Liver (tissue), 9 donors: Measurements from ENCODE around the gene PARM1. TPM values are rescaled to one million over a fixed set of nuclear protein-coding genes. Genes with fewer than 3 reads are reported as not detected.

Source experiments
- DNase-seq: peaks from one replicate; pipeline ENCODE4 v3.0.0-alpha.2; 2017; ENCODE audit warnings: low spot score
- H3K27ac ChIP-seq, 2 donors: one replicate each; pipeline ENCODE4 v1.7.0; 2013; ENCODE audit warnings: inconsistent platforms in 2 of 2, low read length in 2 of 2, control low read depth in 1 of 2, low read depth in 1 of 2, mild to moderate bottlenecking in 1 of 2
- H3K27me3 ChIP-seq, 4 donors: one replicate each; pipeline versions ENCODE4 v1.6.1 to v1.7.0; 2013; ENCODE audit warnings: low read length in 3 of 4, inconsistent platforms in 1 of 4, mild to moderate bottlenecking in 1 of 4, moderate library complexity in 1 of 4; ENCODE audit not compliant: control insufficient read depth in 4 of 4, insufficient read depth in 4 of 4
- H3K36me3 ChIP-seq, 4 donors: one replicate each; pipeline versions ENCODE4 v1.6.1 to v1.7.0; 2013; ENCODE audit warnings: low read length in 3 of 4, mild to moderate bottlenecking in 3 of 4, low read depth in 1 of 4, moderate library complexity in 1 of 4; ENCODE audit not compliant: control insufficient read depth in 4 of 4, insufficient read depth in 3 of 4
- H3K4me1 ChIP-seq, 4 donors: one replicate each; pipeline versions ENCODE4 v1.6.1 to v1.7.0; 2013; ENCODE audit warnings: low read length in 3 of 4, mild to moderate bottlenecking in 3 of 4, moderate library complexity in 1 of 4; ENCODE audit not compliant: control insufficient read depth in 4 of 4, insufficient read depth in 4 of 4
- H3K4me3 ChIP-seq, 3 donors: one replicate each; pipeline versions ENCODE4 v1.6.1 to v1.7.0; 2013; ENCODE audit warnings: low read length in 3 of 3, control low read depth in 1 of 3, low read depth in 1 of 3, mild to moderate bottlenecking in 1 of 3
- H3K9ac ChIP-seq, 2 donors: one replicate each; pipeline ENCODE4 v1.7.0; 2013; ENCODE audit warnings: low read length in 2 of 2, mild to moderate bottlenecking in 2 of 2, moderate library complexity in 2 of 2, control low read depth in 1 of 2, low read depth in 1 of 2
- H3K9me3 ChIP-seq, 4 donors: one replicate each; pipeline versions ENCODE4 v1.6.1 to v1.7.0; 2013; ENCODE audit warnings: low read length in 3 of 4; ENCODE audit not compliant: control insufficient read depth in 4 of 4
- ATF3 ChIP-seq: IDR thresholded peaks from 2 replicates; pipeline ENCODE4 v1.6.1; 2016; ENCODE audit warnings: antibody characterized with exemption
- CTCF ChIP-seq: fragments of 150-350 bp; IDR thresholded peaks from 2 replicates; pipeline ENCODE4 v1.5.1; 2017; ENCODE audit warnings: improper control_type of control experiment, low read depth, low read length; ENCODE audit not compliant: missing input control
- EGR1 ChIP-seq, 2 donors: IDR thresholded peaks; 2 replicates each; pipeline ENCODE4 v1.6.1; 2016 to 2018; ENCODE audit warnings: antibody characterized with exemption in 2 of 2, low read depth in 2 of 2
- FOXA1 ChIP-seq: IDR thresholded peaks from 2 replicates; pipeline ENCODE4 v1.6.1; 2016; ENCODE audit warnings: antibody characterized with exemption
- HNF4A ChIP-seq, 2 donors: conservative IDR thresholded peaks; 2 replicates each; pipeline ENCODE4 v1.6.1; 2016; ENCODE audit warnings: antibody characterized with exemption in 2 of 2, mild to moderate bottlenecking in 2 of 2
- HNF4G ChIP-seq: IDR thresholded peaks from 2 replicates; pipeline ENCODE4 v1.6.1; 2016; ENCODE audit warnings: antibody characterized with exemption
- NR2F2 ChIP-seq: IDR thresholded peaks from 2 replicates; pipeline ENCODE4 v1.6.1; 2016; ENCODE audit warnings: antibody characterized with exemption
- RAD21 ChIP-seq, 2 donors: IDR thresholded peaks; 2 replicates each; pipeline ENCODE4 v1.6.1; 2016; ENCODE audit warnings: antibody characterized with exemption in 2 of 2, mild to moderate bottlenecking in 2 of 2
- REST ChIP-seq: IDR thresholded peaks from 2 replicates; pipeline ENCODE4 v1.6.1; 2016; ENCODE audit warnings: antibody characterized with exemption, mild to moderate bottlenecking
- SP1 ChIP-seq: IDR thresholded peaks from 2 replicates; pipeline ENCODE4 v1.6.1; 2018; ENCODE audit warnings: antibody characterized with exemption, mild to moderate bottlenecking
- TAF1 ChIP-seq: conservative IDR thresholded peaks from 2 replicates; pipeline ENCODE4 v1.6.1; 2016; ENCODE audit warnings: antibody characterized with exemption, mild to moderate bottlenecking
- YY1 ChIP-seq: IDR thresholded peaks from 2 replicates; pipeline ENCODE4 v1.6.1; 2016; ENCODE audit warnings: antibody characterized with exemption, mild to moderate bottlenecking
- ZBTB33 ChIP-seq: IDR thresholded peaks from 2 replicates; pipeline ENCODE4 v1.6.1; 2016; ENCODE audit warnings: antibody characterized with exemption
- WGBS: extraction: QIAGEN DNeasy Blood & Tissue Kit; methylation state at CpG from one replicate; pipeline ENCODE4 v1.1.7; 2013; 5-methylcytosine and 5-hydroxymethylcytosine counted together
- polyA plus RNA-seq, 2 donors: library from polyadenylated mRNA; stranded (reverse) in 1 of 2; unstranded in 1 of 2; fragments of 200-250 nt in 1 of 2; fragments of >200 nt in 1 of 2; fragmentation: Nextera tagmentation in 1 of 2; extraction: Ambion mirVana in 1 of 2; gene quantifications; one replicate each; pipeline versions ENCODE4 v1.2.1 to v1.2.3, GENCODE V29; 2013 to 2015
- total RNA-seq, 2 donors: library from RNA; depleted of rRNA; stranded (reverse); fragments of >200 nt; gene quantifications; one replicate each; pipeline ENCODE4 v1.2.3, GENCODE V29; 2014
- donor health status: healthy.
- donor health status: healthy.
- donor health status: healthy.
- donor health status: healthy.
- donor health status: healthy.

PARM1 gene
- total and polyA plus RNA-seq, 4 donors, result 0.42 to 2.2 (median 0.74) TPM

- TF ChIP-seq YY1, result no peak
These were observed 14.9 kb downstream of the PARM1 start (continued) for GRCh38 chr4:74947798-74948197.

- H3K4me3 ChIP-seq, result no peak overlapping the region
- H3K4me1 ChIP-seq, result no peaks in the 10 kb centered on the region
- DNase-seq, result no peak
- peaks cover 0 to 5% (median 1%) of the 10 kb centered on the region in 4 donors for H3K27me3 ChIP-seq
- H3K9me3 ChIP-seq, result no peaks in the 10 kb centered on the region
- TF ChIP-seq REST, result no peak
- TF ChIP-seq CTCF, result no peak
- TF ChIP-seq TAF1, result no peak
- TF ChIP-seq HNF4A (conservative IDR thresholded peaks at IDR 0.05), result no peak
- TF ChIP-seq EGR1 (IDR thresholded peaks at IDR 0.05; ENCODE audit: low read depth in 2 of 2), result no peak
- no peak for TF ChIP-seq SP1
- TF ChIP-seq NR2F2, result no peak
- TF ChIP-seq ATF3, result no peak
- TF ChIP-seq HNF4G, result no peak
- no peak for TF ChIP-seq RAD21 (IDR thresholded peaks at IDR 0.05)
- H3K9ac ChIP-seq, result no peak overlapping the region
- H3K27ac ChIP-seq, result no peak overlapping the region
- H3K36me3 ChIP-seq, result no peaks in the 10 kb centered on the region
- WGBS, result 64% methylated on average over 2 of the region's 2 CpGs
These were observed 15.3 kb downstream of the PARM1 start for GRCh38 chr4:74948236-74948635.

GRCh38 chr4:74950200-74950599 is 17.3 kb downstream of the PARM1 start:
- Histone ChIP-seq H3K4me1 (no peaks in the 10 kb centered on the region), H3K36me3 (no peaks in the 10 kb centered on the region), H3K4me3 (no peak overlapping the region), H3K27ac (no peak overlapping the region), H3K9ac (no peak overlapping the region), H3K27me3 (peaks cover 0 to 2% (median 0%) of the 10 kb centered on the region in 4 donors), H3K9me3 (no peaks in the 10 kb centered on the region)
- TF ChIP-seq FOXA1, result no peak
- no peak for TF ChIP-seq ZBTB33
- DNase-seq, result no peak
- 89% methylated on average over 3 of the region's 3 CpGs for WGBS
